Thymus (tissue), 11 donors: ENCODE measurements around the gene PDE6H. TPM values are rescaled to one million over a fixed set of nuclear protein-coding genes. Genes with fewer than 3 reads are reported as not detected.

ENCODE experiments used
- DNase-seq, 9 donors: peaks; one replicate each; pipeline ENCODE4 v3.0.0-alpha.2; 2013; ENCODE audit warnings: low spot score in 9 of 9, low read depth in 6 of 9, missing footprints in 1 of 9
- H3K27ac ChIP-seq, 2 donors: one replicate each; pipeline ENCODE4 v1.5.1; 2013; ENCODE audit warnings: control low read depth in 1 of 2, low read depth in 1 of 2, low read length in 1 of 2, mild to moderate bottlenecking in 1 of 2, moderate library complexity in 1 of 2
- H3K27me3 ChIP-seq, 2 donors: one replicate each; pipeline ENCODE4 v1.5.1; 2013; ENCODE audit warnings: low read length in 1 of 2; ENCODE audit not compliant: control insufficient read depth in 2 of 2, insufficient read depth in 1 of 2
- H3K36me3 ChIP-seq, 2 donors: one replicate each; pipeline ENCODE4 v1.5.1; 2013; ENCODE audit warnings: low read length in 1 of 2, mild to moderate bottlenecking in 1 of 2, moderate library complexity in 1 of 2; ENCODE audit not compliant: control insufficient read depth in 2 of 2, insufficient read depth in 2 of 2
- H3K4me1 ChIP-seq, 2 donors: one replicate each; pipeline ENCODE4 v1.5.1; 2013; ENCODE audit warnings: low read length in 2 of 2; ENCODE audit not compliant: control insufficient read depth in 2 of 2, insufficient read depth in 2 of 2
- H3K4me3 ChIP-seq, 2 donors: one replicate each; pipeline ENCODE4 v1.5.1; 2013; ENCODE audit warnings: low read length in 2 of 2, control low read depth in 1 of 2, mild to moderate bottlenecking in 1 of 2
- H3K9me3 ChIP-seq, 2 donors: one replicate each; pipeline ENCODE4 v1.5.1; 2013; ENCODE audit warnings: low read length in 1 of 2, mild to moderate bottlenecking in 1 of 2; ENCODE audit not compliant: control insufficient read depth in 2 of 2, insufficient read depth in 1 of 2
- WGBS: extraction: QIAGEN DNeasy Blood & Tissue Kit; methylation state at CpG from one replicate; pipeline ENCODE4 v1.1.7; 2013; 5-methylcytosine and 5-hydroxymethylcytosine counted together
- polyA plus RNA-seq: library from polyadenylated mRNA; stranded (reverse); fragments of 200-250 nt; gene quantifications from one replicate; pipeline ENCODE4 v1.2.3, GENCODE V29; 2013
- total RNA-seq: library from RNA; stranded (reverse); fragments of 120-200 nt; gene quantifications from one replicate; pipeline ENCODE4 v1.2.4, GENCODE V29; 2013
- donor health status: healthy.

The PDE6H gene
- total and polyA plus RNA-seq, 2 donors = 0.19 TPM; not detected in 1

- no peak overlapping the region for H3K4me3 ChIP-seq
- no peak for DNase-seq
- WGBS = 93% methylated on average over 4 of the region's 4 CpGs
- H3K4me1 ChIP-seq = peaks cover 2 to 11% of the 10 kb centered on the region in 2 donors
- no peaks in the 10 kb centered on the region for H3K27me3 ChIP-seq
- no peaks in the 10 kb centered on the region for H3K36me3 ChIP-seq
- H3K9me3 ChIP-seq = no peaks in the 10 kb centered on the region
- no peak overlapping the region for H3K27ac ChIP-seq
Observed at GRCh38 chr12:14975457-14975856, 2.6 kb downstream of the PDE6H start.

DNA sequence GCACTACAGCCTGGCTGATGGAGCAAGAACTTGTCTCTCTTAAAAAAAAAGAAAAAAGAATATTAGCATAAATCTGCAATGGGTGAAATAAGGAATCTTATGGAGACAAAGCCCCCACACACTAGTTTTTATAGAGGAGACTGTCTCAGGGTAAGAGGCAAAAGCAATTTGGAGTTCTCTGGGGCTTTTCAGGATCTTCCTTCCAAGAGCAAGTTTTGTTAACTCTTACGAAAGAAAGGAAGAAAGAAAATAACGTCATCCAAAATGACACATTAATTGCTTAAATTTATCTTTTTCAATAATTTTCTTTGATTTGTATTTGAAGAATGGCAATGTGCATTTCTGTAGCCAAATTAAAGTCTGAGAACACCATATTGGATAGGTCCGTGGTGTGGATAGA is 3.8 kb downstream of the PDE6H start:
- no peak for DNase-seq
- H3K4me3 ChIP-seq = no peak overlapping the region
- H3K27ac ChIP-seq = no peak overlapping the region
- H3K4me1 ChIP-seq = peaks cover 5 to 17% of the 10 kb centered on the region in 2 donors
- no peaks in the 10 kb centered on the region for H3K36me3 ChIP-seq
- H3K27me3 ChIP-seq = no peaks in the 10 kb centered on the region
- no peaks in the 10 kb centered on the region for H3K9me3 ChIP-seq
- WGBS = 90% methylated on average over 3 of the region's 3 CpGs

GRCh38 chr12:14979468-14979867 is 6.6 kb downstream of the PDE6H start:
- Histone ChIP-seq H3K4me1 (peaks cover 5 to 14% of the 10 kb centered on the region in 2 donors), H3K27ac (no peak overlapping the region), H3K36me3 (no peaks in the 10 kb centered on the region), H3K27me3 (no peaks in the 10 kb centered on the region), H3K9me3 (no peaks in the 10 kb centered on the region), H3K4me3 (no peak overlapping the region)
- DNase-seq = no peak

- Histone ChIP-seq H3K27ac (no peak overlapping the region), H3K4me1 (peaks cover 5 to 16% of the 10 kb centered on the region in 2 donors), H3K36me3 (no peaks in the 10 kb centered on the region), H3K27me3 (no peaks in the 10 kb centered on the region), H3K9me3 (no peaks in the 10 kb centered on the region), H3K4me3 (no peak overlapping the region)
- WGBS = 73% methylated on average over 2 of the region's 2 CpGs
- DNase-seq = no peak
Observed at GRCh38 chr12:14981049-14981448, 8.2 kb downstream of the PDE6H start.

GRCh38 chr12:14982562-14982961 is 9.7 kb downstream of the PDE6H start:
- Histone ChIP-seq H3K4me1 (peaks cover 5 to 16% of the 10 kb centered on the region in 2 donors), H3K36me3 (no peaks in the 10 kb centered on the region), H3K4me3 (no peak overlapping the region), H3K9me3 (no peaks in the 10 kb centered on the region), H3K27ac (peak overlapping the region in 1 of 2 donors; percentile 49), H3K27me3 (no peaks in the 10 kb centered on the region)
- 93% methylated on average over 1 of the region's 1 CpG for WGBS
- DNase-seq = no peak

DNA sequence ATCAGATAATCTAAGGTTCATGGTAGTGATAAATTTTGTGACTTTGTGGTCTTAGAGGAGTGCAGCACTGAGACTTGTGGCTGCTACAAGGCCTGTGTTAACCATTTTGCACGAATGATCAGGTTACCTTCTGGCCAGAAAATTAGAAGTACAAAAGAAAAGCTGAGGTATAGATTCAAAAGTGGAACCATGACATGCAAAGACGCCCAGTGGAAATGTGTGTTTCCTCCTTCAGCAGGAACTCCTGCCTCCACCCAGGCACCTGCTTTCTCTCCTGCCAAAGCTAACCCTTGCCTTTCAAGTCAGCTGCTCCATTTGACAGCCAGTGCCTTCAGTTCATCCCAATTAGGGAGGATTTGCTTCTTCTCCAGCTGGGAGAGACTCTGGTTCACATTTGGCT is 10.1 kb downstream of the PDE6H start:
- peak in 2 of 9 donors; percentile 42 to 56 for DNase-seq
- peaks cover 5 to 16% of the 10 kb centered on the region in 2 donors for H3K4me1 ChIP-seq
- peak overlapping the region in 1 of 2 donors; percentile 49 for H3K27ac ChIP-seq
- no peaks in the 10 kb centered on the region for H3K9me3 ChIP-seq
- H3K27me3 ChIP-seq = no peaks in the 10 kb centered on the region
- WGBS = 11% methylated on average over 2 of the region's 2 CpGs
- no peak overlapping the region for H3K4me3 ChIP-seq
- no peaks in the 10 kb centered on the region for H3K36me3 ChIP-seq

DNA sequence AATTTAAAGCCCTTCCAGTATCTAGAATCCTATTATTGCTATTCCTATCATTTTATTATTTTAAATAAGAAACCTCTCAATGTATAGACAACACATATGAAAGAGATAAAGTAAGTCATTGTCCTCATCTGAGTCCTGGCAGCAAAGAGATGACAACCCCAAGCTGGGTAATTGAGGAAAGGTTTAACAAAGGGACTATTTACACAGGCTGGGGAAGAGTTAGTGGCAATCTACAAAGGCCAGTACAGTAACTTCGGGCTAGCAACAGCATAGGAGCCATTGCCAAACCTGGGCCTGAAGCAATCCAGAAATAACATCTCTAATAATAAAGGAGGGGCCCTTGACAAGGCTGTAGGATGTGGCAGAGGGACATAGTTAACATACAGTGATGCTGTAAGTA is 11.2 kb downstream of the PDE6H start:
- DNase-seq = no peak
- H3K27me3 ChIP-seq = no peaks in the 10 kb centered on the region
- no peaks in the 10 kb centered on the region for H3K36me3 ChIP-seq
- no peaks in the 10 kb centered on the region for H3K9me3 ChIP-seq
- no peak overlapping the region for H3K27ac ChIP-seq
- peaks cover 5 to 15% of the 10 kb centered on the region in 2 donors for H3K4me1 ChIP-seq
- no peak overlapping the region for H3K4me3 ChIP-seq
- 95% methylated on average over 1 of the region's 1 CpG for WGBS

- Histone ChIP-seq H3K27ac (no peak overlapping the region), H3K27me3 (no peaks in the 10 kb centered on the region), H3K4me3 (no peak overlapping the region), H3K9me3 (no peaks in the 10 kb centered on the region), H3K4me1 (peaks cover 3 to 13% of the 10 kb centered on the region in 2 donors), H3K36me3 (no peaks in the 10 kb centered on the region)
- 89% methylated on average over 1 of the region's 1 CpG for WGBS
- DNase-seq = no peak
Observed at GRCh38 chr12:14984766-14985285, 12.0 kb downstream of the PDE6H start.

DNA sequence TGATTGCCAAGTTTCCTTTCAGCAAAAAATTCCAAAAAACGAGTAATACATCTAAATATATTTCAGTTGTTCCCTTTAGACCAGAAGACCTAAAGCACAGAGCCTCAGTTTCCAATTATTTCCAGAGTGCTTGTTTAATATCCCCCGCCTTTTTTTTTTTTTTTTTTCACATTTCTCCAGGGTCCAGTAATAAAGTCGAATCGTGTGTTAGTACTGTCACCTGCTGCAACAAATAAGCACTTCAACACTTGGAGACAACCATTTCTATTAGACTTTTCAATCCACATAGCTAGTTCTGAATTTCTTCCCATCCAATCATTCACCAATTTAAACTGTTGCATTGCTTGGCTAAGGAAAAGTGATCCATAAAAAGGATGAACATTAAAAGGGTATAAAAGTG is 13.6 kb downstream of the PDE6H start:
- Histone ChIP-seq H3K27ac (no peak overlapping the region), H3K36me3 (no peaks in the 10 kb centered on the region), H3K9me3 (no peaks in the 10 kb centered on the region), H3K27me3 (no peaks in the 10 kb centered on the region), H3K4me1 (peaks cover 0 to 7% of the 10 kb centered on the region in 2 donors), H3K4me3 (no peak overlapping the region)
- no peak for DNase-seq
- WGBS = 92% methylated on average over 4 of the region's 4 CpGs

GRCh38 chr12:14988035-14988434 is 15.2 kb downstream of the PDE6H start:
- H3K9me3 ChIP-seq = no peaks in the 10 kb centered on the region
- WGBS = 97% methylated on average over 3 of the region's 3 CpGs
- no peak overlapping the region for H3K27ac ChIP-seq
- no peak overlapping the region for H3K4me3 ChIP-seq
- H3K27me3 ChIP-seq = no peaks in the 10 kb centered on the region
- H3K36me3 ChIP-seq = no peaks in the 10 kb centered on the region
- no peak for DNase-seq
- peaks cover 0 to 4% of the 10 kb centered on the region in 2 donors for H3K4me1 ChIP-seq
